Prostate gland (tissue), 2 donors: ENCODE results near the gene RBCK1.

ENCODE experiments used
- CTCF ChIP-seq, 4 experiments: fragments of 200-600 bp in 2 of 4; fragments of 450-650 bp in 2 of 4; sonication (generic) in 2 of 4; IDR thresholded peaks; 1 replicate in 3 of 4; 2 replicates in 1 of 4; pipeline ENCODE4 v1.5.1; 2016 to 2019; ENCODE audit warnings: antibody characterized with exemption in 4 of 4, mild to moderate bottlenecking in 2 of 4, moderate library complexity in 2 of 4
- POLR2A ChIP-seq: fragments of 450-650 bp; IDR thresholded peaks from one replicate; pipeline ENCODE4 v1.6.1; 2016; ENCODE audit warnings: antibody characterized with exemption, mild to moderate bottlenecking

- TF ChIP-seq CTCF (IDR thresholded peaks at IDR 0.05) (no peak), POLR2A (no peak)
These were observed 44.6 kb upstream of the RBCK1 start for GRCh38 chr20:363319-364078.
